GM21360 (cell line): ENCODE measurements around the gene SLC22A9.
"Not testable (repeated sequence)": the region's sequence is repeated elsewhere in the genome, so short reads cannot be mapped to it uniquely, and the experiment has no call there.

Experiments
- ATAC-seq: cut with Tn5 transposase; IDR thresholded peaks from one replicate; pipeline ENCODE4 v1.9.1; 2021; ENCODE audit warnings: mild to moderate bottlenecking, moderate library complexity; ENCODE audit not compliant: unreplicated experiment

SLC22A9 gene

GRCh38 chr11:63369165-63369970 lies at the start of gene SLC22A9:
SLC22A9 (plus strand) TSS chr11:63369785; CDS start chr11:63370057, 272 bp downstream.
- no peak for ATAC-seq

GRCh38 chr11:63321723-63322122 lies 47.9 kb upstream of the SLC22A9 start:
- no peak for ATAC-seq

- not testable (repeated sequence) for ATAC-seq
These were observed 34.5 kb upstream of the SLC22A9 start for GRCh38 chr11:63335089-63335488.

- no peak for ATAC-seq
These were observed 32.5 kb upstream of the SLC22A9 start for GRCh38 chr11:63337070-63337469.

GRCh38 chr11:63343130-63343529 lies 26.5 kb upstream of the SLC22A9 start:
- no peak for ATAC-seq

GRCh38 chr11:63352144-63352543 lies 17.4 kb upstream of the SLC22A9 start:
- ATAC-seq, result no peak

GRCh38 chr11:63362196-63362793 lies 7.3 kb upstream of the SLC22A9 start:
- no peak for ATAC-seq

GRCh38 chr11:63369971-63370588 lies 495 bp downstream of the SLC22A9 start:
- ATAC-seq, result no peak

- no peak for ATAC-seq
These were observed 1.8 kb downstream of the SLC22A9 start for GRCh38 chr11:63371396-63371795.

GRCh38 chr11:63375434-63375833 lies 5.8 kb downstream of the SLC22A9 start:
- no peak for ATAC-seq

GRCh38 chr11:63380130-63380529 lies 10.5 kb downstream of the SLC22A9 start:
- ATAC-seq, result no peak

- ATAC-seq, result no peak
These were observed 26.1 kb downstream of the SLC22A9 start for GRCh38 chr11:63395697-63396096.

- ATAC-seq, result no peak
These were observed 34.8 kb downstream of the SLC22A9 start for GRCh38 chr11:63404161-63404935.

- ATAC-seq, result no peak
These were observed 35.5 kb downstream of the SLC22A9 start for GRCh38 chr11:63405114-63405513.

GRCh38 chr11:63406458-63406857 lies 36.9 kb downstream of the SLC22A9 start:
- ATAC-seq, result no peak

GRCh38 chr11:63417174-63417852 lies 47.7 kb downstream of the SLC22A9 start:
- no peak for ATAC-seq

- no peak for ATAC-seq
These were observed 58.5 kb downstream of the SLC22A9 start for GRCh38 chr11:63427971-63428508.

GRCh38 chr11:63430731-63431130 lies 61.1 kb downstream of the SLC22A9 start:
- not testable (repeated sequence) for ATAC-seq

GRCh38 chr11:63435351-63435750 lies 65.8 kb downstream of the SLC22A9 start:
- not testable (repeated sequence) for ATAC-seq

GRCh38 chr11:63435831-63436230 lies 66.2 kb downstream of the SLC22A9 start:
- not testable (repeated sequence) for ATAC-seq
